Activated naive CD4-positive, alpha-beta T cell treated with anti-CD3 and anti-CD28 coated beads, Interleukin-2, amount 10 ng/mL, durations not matched to agents 7 days and 5 days (primary cell): ENCODE data around the gene NDUFAF2.

ENCODE experiments used
- CTCF ChIA-PET: fragments of 350-600 bp; sonication (Branson Sonifier 250); formaldehyde crosslinking; loops from one replicate; lab custom pipeline; 2021; ENCODE audit warnings: antibody characterized with exemption; lab: Charles Lee
- DNase-seq: peaks from one replicate; pipeline ENCODE4 v3.0.0-alpha.2; 2020
- H3K27ac Mint-ChIP-seq: one replicate; pipeline ENCODE4 v1.8.0; 2021; ENCODE audit warnings: mild to moderate bottlenecking, moderate library complexity, mixed read lengths
- H3K27me3 Mint-ChIP-seq: one replicate; pipeline ENCODE4 v1.8.0; 2021; ENCODE audit warnings: mild to moderate bottlenecking, mixed read lengths
- H3K36me3 Mint-ChIP-seq: one replicate; pipeline ENCODE4 v1.8.0; 2021; ENCODE audit warnings: mixed read lengths
- H3K4me1 Mint-ChIP-seq: one replicate; pipeline ENCODE4 v1.8.0; 2021; ENCODE audit warnings: mixed read lengths
- H3K4me3 Mint-ChIP-seq: one replicate; pipeline ENCODE4 v1.8.0; 2021; ENCODE audit warnings: mild to moderate bottlenecking, moderate library complexity, mixed read lengths
- H3K9me3 Mint-ChIP-seq: one replicate; pipeline ENCODE4 v1.8.0; 2021; ENCODE audit warnings: mixed read lengths

The NDUFAF2 gene

DNA sequence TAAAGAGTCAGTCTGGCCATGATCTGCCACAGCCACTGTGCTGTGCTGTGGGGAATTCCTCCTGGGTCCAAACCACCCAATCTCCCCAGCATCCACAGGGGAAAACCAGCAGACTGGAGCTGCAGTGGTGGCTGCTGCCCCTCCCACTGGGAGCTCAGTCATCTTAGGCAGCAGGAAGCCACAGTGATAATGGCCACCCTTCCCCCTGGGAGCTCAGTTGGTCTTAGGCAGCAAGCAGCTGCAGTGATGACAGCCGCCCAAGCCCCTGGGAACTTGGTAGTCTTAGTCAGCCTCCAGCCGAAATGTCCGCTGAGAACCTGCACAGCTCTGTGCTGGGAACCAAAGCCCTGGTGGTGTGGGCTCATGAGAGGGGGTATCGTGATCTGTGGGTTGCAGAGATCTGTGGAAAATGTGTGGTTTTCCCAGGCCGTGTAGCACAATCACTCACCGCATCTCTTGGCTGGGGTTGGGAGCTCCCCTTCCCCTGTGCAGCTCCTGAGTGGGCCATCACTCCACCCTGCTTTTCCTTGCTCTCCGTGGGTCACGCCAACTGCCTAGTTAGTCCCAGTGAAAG is 255.7 kb downstream of the NDUFAF2 start:
- H3K27ac Mint-ChIP-seq, result no peak overlapping the region
- no peak overlapping the region for H3K4me3 Mint-ChIP-seq
- CTCF ChIA-PET, result no interaction called here
- peaks cover 12% of the 10 kb centered on the region for H3K9me3 Mint-ChIP-seq
- no peaks in the 10 kb centered on the region for H3K36me3 Mint-ChIP-seq
- H3K4me1 Mint-ChIP-seq, result no peaks in the 10 kb centered on the region
- no peak for DNase-seq
- peaks cover 15% of the 10 kb centered on the region for H3K27me3 Mint-ChIP-seq

DNA sequence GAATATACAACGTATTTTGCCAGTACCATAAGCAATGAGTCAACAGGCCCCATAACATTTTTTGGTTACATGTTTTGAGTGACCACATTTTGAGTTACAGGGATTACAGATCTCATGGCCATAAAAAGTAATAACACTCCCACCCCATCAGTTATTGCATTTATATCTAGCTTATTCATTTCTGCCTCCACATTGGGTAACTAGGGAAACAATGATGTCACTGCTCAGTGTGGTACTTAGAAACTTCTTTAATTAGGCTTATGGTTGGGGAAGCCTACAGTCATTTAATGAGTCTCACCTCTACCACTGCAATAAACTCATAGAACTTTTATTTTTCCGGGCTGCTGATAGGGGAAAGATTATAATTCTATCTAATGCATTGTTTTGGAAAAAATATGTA is 257.2 kb downstream of the NDUFAF2 start:
- CTCF ChIA-PET, result interaction anchor here (1.0 kb wide), 1 partner anchor 107 kb away, joined by 3 read pairs; no protein-coding TSS in a partner anchor
- Mint-ChIP-seq H3K9me3 (peaks cover 18% of the 10 kb centered on the region), H3K27me3 (peaks cover 15% of the 10 kb centered on the region), H3K36me3 (no peaks in the 10 kb centered on the region), H3K4me3 (no peak overlapping the region), H3K27ac (no peak overlapping the region), H3K4me1 (no peaks in the 10 kb centered on the region)
- DNase-seq, result no peak
